Activated T-cell treated with anti-CD3 and anti-CD28 coated beads for 24 hours (primary cell): ENCODE measurements around the gene TSC22D3.

Source experiments
- DNase-seq: peaks from one replicate; pipeline ENCODE4 v3.0.0-alpha.2; 2020; ENCODE audit warnings: low read depth

TSC22D3 gene

GRCh38 chrX:107730991-107731766 is 44.4 kb downstream of the TSC22D3 start:
- no peak for DNase-seq

- no peak for DNase-seq
Measured at GRCh38 chrX:107730298-107730655, 45.3 kb downstream of the TSC22D3 start.

GRCh38 chrX:107729558-107730297 is 45.9 kb downstream of the TSC22D3 start:
- no peak for DNase-seq

- no peak for DNase-seq
Measured at GRCh38 chrX:107728371-107729099, 47.1 kb downstream of the TSC22D3 start.

- no peak for DNase-seq
Measured at GRCh38 chrX:107726816-107727534, 48.6 kb downstream of the TSC22D3 start.

- DNase-seq = no peak
Measured at GRCh38 chrX:107725761-107726555, 49.6 kb downstream of the TSC22D3 start.

GRCh38 chrX:107724653-107725052 is 50.9 kb downstream of the TSC22D3 start:
- no peak for DNase-seq

- DNase-seq = no peak
Measured at GRCh38 chrX:107723511-107723910, 52.1 kb downstream of the TSC22D3 start.

- DNase-seq = no peak
Measured at GRCh38 chrX:107721966-107722707, 53.5 kb downstream of the TSC22D3 start.

- no peak for DNase-seq
Measured at GRCh38 chrX:107721318-107721717, 54.3 kb downstream of the TSC22D3 start.

- DNase-seq = peak; percentile 56
Measured at GRCh38 chrX:107718156-107718621, 57.4 kb downstream of the TSC22D3 start.

- peak; percentile 67 for DNase-seq
Measured at GRCh38 chrX:107716816-107717700, 58.5 kb downstream of the TSC22D3 start.

GRCh38 chrX:107716118-107716684 is 59.4 kb downstream of the TSC22D3 start:
- no peak for DNase-seq

GRCh38 chrX:107715331-107716117 is 60.1 kb downstream of the TSC22D3 start:
- no peak for DNase-seq

GRCh38 chrX:107714206-107714891 is 61.2 kb downstream of the TSC22D3 start:
- no peak for DNase-seq

GRCh38 chrX:107713543-107714205 is 61.9 kb downstream of the TSC22D3 start:
- no peak for DNase-seq

- no peak for DNase-seq
Measured at GRCh38 chrX:107713203-107713542, 62.4 kb downstream of the TSC22D3 start.
